DND-41 (cell line): ENCODE data around the gene BUB1.
A peak's percentile ranks its signal among the peaks of the same experiment; 100 is the strongest.

Experiments used
- ATAC-seq: fragments of 200-7000 bp; cut with Tn5 transposase; 3 replicates; pipeline ENCODE4 v1.9.1; 2021; ENCODE audit warnings: low read depth; ENCODE audit not compliant: insufficient read depth
- DNase-seq: peaks from one replicate; pipeline ENCODE4 v3.0.0-alpha.2; 2020
- H2AFZ ChIP-seq: 2 replicates; pipeline ENCODE4 v1.6.0; 2012; ENCODE audit warnings: low read depth, low read length
- H3K27ac ChIP-seq: 2 replicates; pipeline ENCODE4 v1.5.1; 2012; ENCODE audit warnings: low read length, inconsistent platforms
- H3K27me3 ChIP-seq: fragments of 200-600 bp; sonication (generic); 2 replicates; pipeline ENCODE4 v1.6.0; 2012; ENCODE audit warnings: low read length, mild to moderate bottlenecking, inconsistent platforms; ENCODE audit not compliant: insufficient read depth, poor library complexity
- H3K36me3 ChIP-seq: 2 replicates; pipeline ENCODE4 v1.5.1; 2012; ENCODE audit warnings: low read length, inconsistent platforms; ENCODE audit not compliant: insufficient read depth
- H3K4me1 ChIP-seq: 2 replicates; pipeline ENCODE4 v1.5.1; 2012; ENCODE audit warnings: mild to moderate bottlenecking, low read length; ENCODE audit not compliant: insufficient read depth
- H3K4me2 ChIP-seq: 2 replicates; pipeline ENCODE4 v1.6.0; 2012; ENCODE audit warnings: mild to moderate bottlenecking, moderate library complexity, low read length, inconsistent platforms; ENCODE audit not compliant: insufficient read depth
- H3K4me3 ChIP-seq, 2 experiments: fragments of 200-600 bp in 1 of 2; shearing (Covaris generic) in 1 of 2; 2 replicates each; pipeline ENCODE4 v1.5.1; 2012 to 2016; ENCODE audit warnings: inconsistent platforms in 2 of 2, low read length in 2 of 2, mild to moderate bottlenecking in 2 of 2, low read depth in 1 of 2, moderate library complexity in 1 of 2
- H3K79me2 ChIP-seq: 2 replicates; pipeline ENCODE4 v1.6.0; 2012; ENCODE audit warnings: low read length, inconsistent platforms; ENCODE audit not compliant: insufficient read depth
- H3K9ac ChIP-seq: 2 replicates; pipeline ENCODE4 v1.6.0; 2012; ENCODE audit warnings: low read depth, mild to moderate bottlenecking, inconsistent platforms, low read length, moderate library complexity
- H3K9me3 ChIP-seq: 2 replicates; pipeline ENCODE4 v1.5.1; 2012; ENCODE audit warnings: low read length, moderate library complexity, mild to moderate bottlenecking, inconsistent platforms; ENCODE audit not compliant: insufficient read depth, severe bottlenecking
- H4K20me1 ChIP-seq: 2 replicates; pipeline ENCODE4 v1.6.0; 2012; ENCODE audit warnings: low read length; ENCODE audit not compliant: insufficient read depth
- CTCF ChIP-seq: IDR thresholded peaks from 2 replicates; pipeline ENCODE4 v1.5.1; 2012; ENCODE audit warnings: borderline replicate concordance, low read length, moderate library complexity, mild to moderate bottlenecking; ENCODE audit not compliant: poor library complexity, severe bottlenecking; ENCODE audit errors: extremely low read depth
- EZH2 ChIP-seq: IDR thresholded peaks from 3 replicates; pipeline ENCODE4 v1.6.1; 2012; ENCODE audit warnings: borderline replicate concordance, low read depth, mild to moderate bottlenecking, moderate library complexity, low read length, inconsistent platforms; ENCODE audit not compliant: severe bottlenecking

BUB1 gene

GRCh38 chr2:110670826-110671225, 7.0 kb downstream of the BUB1 start:
- Histone ChIP-seq H2AFZ (no peak overlapping the region), H3K9me3 (no peaks in the 10 kb centered on the region), H3K4me3 (no peak overlapping the region), H3K4me2 (no peak overlapping the region), H3K36me3 (peaks cover 99% of the 10 kb centered on the region), H3K27me3 (no peaks in the 10 kb centered on the region), H4K20me1 (peaks cover 36% of the 10 kb centered on the region), H3K4me1 (peaks cover 74% of the 10 kb centered on the region), H3K9ac (no peak overlapping the region), H3K27ac (no peak overlapping the region), H3K79me2 (peaks cover 99% of the 10 kb centered on the region)
- TF ChIP-seq EZH2 = no peak
- TF ChIP-seq CTCF = no peak
- ATAC-seq (no peak), DNase-seq (no peak)

DNA sequence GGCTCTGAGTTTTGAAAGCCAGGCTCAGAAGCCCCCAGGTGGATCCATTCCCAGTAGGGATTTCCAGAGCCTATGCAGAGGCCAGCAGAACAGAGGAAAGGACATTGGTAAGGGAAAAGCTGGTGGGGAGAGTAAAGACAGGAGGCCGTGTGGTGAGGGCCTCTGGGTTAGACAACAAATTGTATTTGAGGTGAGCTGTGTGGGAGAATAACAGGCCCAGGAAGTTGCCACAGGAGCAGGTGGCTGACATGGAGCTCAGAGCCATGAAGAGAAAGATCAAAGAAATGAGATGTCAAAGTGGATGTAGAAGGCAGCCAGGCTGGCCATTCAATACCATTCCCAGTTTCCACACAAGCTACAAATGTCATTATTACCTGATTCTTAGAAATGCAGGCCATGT, 8.8 kb downstream of the BUB1 start:
- ATAC-seq = peak; percentile 81
- Histone ChIP-seq H3K79me2 (peaks cover 99% of the 10 kb centered on the region), H3K27me3 (no peaks in the 10 kb centered on the region), H3K9ac (no peak overlapping the region), H3K27ac (peak overlapping the region; percentile 57), H3K36me3 (peaks cover 99% of the 10 kb centered on the region), H3K9me3 (no peaks in the 10 kb centered on the region), H2AFZ (no peak overlapping the region), H3K4me3 (no peak overlapping the region), H3K4me2 (no peak overlapping the region), H3K4me1 (peaks cover 56% of the 10 kb centered on the region), H4K20me1 (peaks cover 26% of the 10 kb centered on the region; the same call in 1 of the 2 replicates)
- peak; percentile 31 for DNase-seq
- no peak for TF ChIP-seq CTCF

DNA sequence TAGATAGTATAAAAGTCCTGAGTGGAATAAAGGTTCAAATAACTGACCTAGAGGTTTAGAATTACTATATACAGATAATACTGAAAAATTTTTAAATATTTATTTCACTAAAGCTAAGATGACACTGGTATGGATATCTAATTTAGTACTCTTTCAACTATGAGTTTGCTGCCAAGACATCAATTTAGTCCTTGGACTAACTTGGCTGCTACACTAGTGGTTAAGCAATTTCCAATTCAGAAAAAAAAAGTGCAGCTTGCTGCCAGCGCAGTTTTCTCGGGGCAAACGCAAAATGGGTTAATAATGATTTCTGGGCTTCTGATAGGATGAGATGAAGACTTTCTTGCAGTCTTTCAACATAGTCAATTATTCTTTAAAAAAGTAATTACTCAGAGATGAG, 10.8 kb downstream of the BUB1 start:
- H3K27ac ChIP-seq = no peak overlapping the region
- H4K20me1 ChIP-seq = peaks cover 18% of the 10 kb centered on the region; the same call in 1 of the 2 replicates
- H2AFZ ChIP-seq = no peak overlapping the region
- DNase-seq = no peak
- no peak for ATAC-seq
- no peaks in the 10 kb centered on the region for H3K27me3 ChIP-seq
- peaks cover 36% of the 10 kb centered on the region for H3K4me1 ChIP-seq
- H3K79me2 ChIP-seq = peaks cover 97% of the 10 kb centered on the region
- peaks cover 99% of the 10 kb centered on the region for H3K36me3 ChIP-seq
- TF ChIP-seq CTCF = no peak
- TF ChIP-seq EZH2 = no peak
- H3K9me3 ChIP-seq = no peaks in the 10 kb centered on the region
- H3K4me3 ChIP-seq = no peak overlapping the region
- no peak overlapping the region for H3K9ac ChIP-seq
- H3K4me2 ChIP-seq = no peak overlapping the region

GRCh38 chr2:110664135-110664534, 13.7 kb downstream of the BUB1 start:
- Histone ChIP-seq H3K36me3 (peaks cover 99% of the 10 kb centered on the region), H3K27ac (no peak overlapping the region), H3K4me3 (no peak overlapping the region), H3K4me1 (peaks cover 17% of the 10 kb centered on the region), H2AFZ (no peak overlapping the region), H3K79me2 (peaks cover 91% of the 10 kb centered on the region), H4K20me1 (peaks cover 17% of the 10 kb centered on the region; the same call in 1 of the 2 replicates), H3K9ac (no peak overlapping the region), H3K9me3 (no peaks in the 10 kb centered on the region), H3K4me2 (no peak overlapping the region), H3K27me3 (no peaks in the 10 kb centered on the region)
- ATAC-seq (no peak), DNase-seq (no peak)
- TF ChIP-seq EZH2 (no peak), CTCF (no peak)
